ENCODE measurements around the gene BCR. TPM values are rescaled to one million over a fixed set of nuclear protein-coding genes. Genes with fewer than 3 reads are reported as not detected.

The BCR gene
- total and polyA plus RNA-seq, 2 donors (not counting 1 experiment from before 2014, with no cell fraction given), result 30.2 to 46.4 TPM

GRCh38 chr22:23284504-23285033 lies 104.3 kb downstream of the BCR start:
- Histone ChIP-seq H3K9ac (ENCODE audit: low read length) (no peak overlapping the region), H3K9me3 (ENCODE audit: control extremely low read depth in 1 of 3, control insufficient read depth in 2 of 3, insufficient read depth in 1 of 3, low read length in 2 of 3) (no peaks in the 10 kb centered on the region), H3K4me2 (replicated peaks; ENCODE audit: low read depth, low read length, poor library complexity, severe bottlenecking) (no peak overlapping the region), H3K4me1 (ENCODE audit: control insufficient read depth in 2 of 2, insufficient read depth in 2 of 2, low read length in 2 of 2) (peaks cover 5 to 10% of the 10 kb centered on the region in 2 donors), H3K36me3 (replicated peaks in 1 of 2; ENCODE audit: control extremely low read depth in 1 of 2, control insufficient read depth in 1 of 2, extremely low read depth in 1 of 2, insufficient read depth in 2 of 2, low read length in 1 of 2) (peaks cover 0 to 43% of the 10 kb centered on the region in 2 experiments), H3K4me3 (ENCODE audit: control extremely low read depth in 1 of 5, extremely low read depth in 1 of 5, insufficient read depth in 1 of 5, low read depth in 2 of 5, low read length in 4 of 5) (no peak overlapping the region), H3K27ac (ENCODE audit: low read length in 2 of 2) (no peak overlapping the region), H4K20me1 (ENCODE audit: control insufficient read depth, insufficient read depth, low read length, poor library complexity, severe bottlenecking) (peaks cover 16% of the 10 kb centered on the region), H3K79me2 (ENCODE audit: control insufficient read depth, insufficient read depth, low read length) (no peaks in the 10 kb centered on the region), H2AFZ (ENCODE audit: insufficient read depth, low read depth, low read length, poor library complexity, severe bottlenecking) (no peak overlapping the region), H3K27me3 (replicated peaks in 1 of 4; ENCODE audit: control extremely low read depth in 1 of 4, control insufficient read depth in 3 of 4, insufficient read depth in 4 of 4, low read length in 3 of 4) (no peaks in the 10 kb centered on the region)
- H3K27ac Mint-ChIP-seq, result no peak overlapping the region
- intact Hi-C loops (cut with micrococcal nuclease), result loop anchor here (5.0 kb wide), 1 partner anchor 42 kb away; no protein-coding TSS in a partner anchor
- TF ChIP-seq EZH2 (IDR thresholded peaks at IDR 0.05; ENCODE audit: borderline replicate concordance, insufficient read depth, low read depth, low read length, poor library complexity, severe bottlenecking), result no peak
- no peak for TF ChIP-seq CTCF (IDR thresholded peaks at IDR 0.05)
- peaks cover 12% of the 10 kb centered on the region for H3K4me1 Mint-ChIP-seq
- no peaks in the 10 kb centered on the region for H3K27me3 Mint-ChIP-seq
- H3K9me3 Mint-ChIP-seq (ENCODE audit: insufficient read depth), result no peaks in the 10 kb centered on the region
- CTCF ChIA-PET, result interaction anchor here (1.2 to 12.9 kb wide), 3 partner anchors 19 to 108 kb away, joined by 4 to 494 read pairs (median 6); partner anchors contain the start of gene BCR
- POLR2A ChIA-PET, result no interaction called here
- DNase-seq (no peak), ATAC-seq (ENCODE audit: low read depth) (no peak)
- H3K4me3 Mint-ChIP-seq, result no peak overlapping the region
- WGBS (ENCODE audit: insufficient coverage), result 95% methylated on average over 10 of the region's 10 CpGs

GRCh38 chr22:23285236-23285635 lies 104.9 kb downstream of the BCR start:
- peaks cover 12% of the 10 kb centered on the region for H3K4me1 Mint-ChIP-seq
- no peaks in the 10 kb centered on the region for H3K79me2 ChIP-seq (ENCODE audit: control insufficient read depth, insufficient read depth, low read length)
- H4K20me1 ChIP-seq (ENCODE audit: control insufficient read depth, insufficient read depth, low read length, poor library complexity, severe bottlenecking), result peaks cover 16% of the 10 kb centered on the region
- no peaks in the 10 kb centered on the region for H3K9me3 Mint-ChIP-seq (ENCODE audit: insufficient read depth)
- DNase-seq, result no peak
- POLR2A ChIA-PET, result no interaction called here
- H3K27ac Mint-ChIP-seq, result no peak overlapping the region
- no peak overlapping the region for H3K4me3 Mint-ChIP-seq
- H3K4me3 ChIP-seq (ENCODE audit: control extremely low read depth in 1 of 5, extremely low read depth in 1 of 5, insufficient read depth in 1 of 5, low read depth in 2 of 5, low read length in 4 of 5), result no peak overlapping the region
- H3K9ac ChIP-seq (ENCODE audit: low read length), result no peak overlapping the region
- CTCF ChIA-PET, result interaction anchor here (1.0 to 12.9 kb wide), 4 partner anchors 19 to 326 kb away, joined by 3 to 494 read pairs (median 5); partner anchors contain the start of gene BCR
- peaks cover 5 to 10% of the 10 kb centered on the region in 2 donors for H3K4me1 ChIP-seq (ENCODE audit: control insufficient read depth in 2 of 2, insufficient read depth in 2 of 2, low read length in 2 of 2)
- no peaks in the 10 kb centered on the region for H3K27me3 ChIP-seq (replicated peaks in 1 of 4; ENCODE audit: control extremely low read depth in 1 of 4, control insufficient read depth in 3 of 4, insufficient read depth in 4 of 4, low read length in 3 of 4)
- H3K27me3 Mint-ChIP-seq, result no peaks in the 10 kb centered on the region
- no peaks in the 10 kb centered on the region for H3K9me3 ChIP-seq (ENCODE audit: control extremely low read depth in 1 of 3, control insufficient read depth in 2 of 3, insufficient read depth in 1 of 3, low read length in 2 of 3)
- no peak for ATAC-seq (ENCODE audit: low read depth)
- intact Hi-C loops (cut with micrococcal nuclease), result no loop called here
- H3K27ac ChIP-seq (ENCODE audit: low read length in 2 of 2), result no peak overlapping the region
- H3K4me2 ChIP-seq (replicated peaks; ENCODE audit: low read depth, low read length, poor library complexity, severe bottlenecking), result no peak overlapping the region
- TF ChIP-seq EZH2 (IDR thresholded peaks at IDR 0.05; ENCODE audit: borderline replicate concordance, insufficient read depth, low read depth, low read length, poor library complexity, severe bottlenecking) (no peak), CTCF (IDR thresholded peaks at IDR 0.05) (no peak)
- WGBS (ENCODE audit: insufficient coverage), result 99% methylated on average over 8 of the region's 8 CpGs
- no peak overlapping the region for H2AFZ ChIP-seq (ENCODE audit: insufficient read depth, low read depth, low read length, poor library complexity, severe bottlenecking)
- peaks cover 0 to 45% of the 10 kb centered on the region in 2 experiments for H3K36me3 ChIP-seq (replicated peaks in 1 of 2; ENCODE audit: control extremely low read depth in 1 of 2, control insufficient read depth in 1 of 2, extremely low read depth in 1 of 2, insufficient read depth in 2 of 2, low read length in 1 of 2)

Data from B cell (primary cell).